Epithelial cell of proximal tubule (primary cell): Measurements from ENCODE around the gene PIAS3. TPM values are rescaled to one million over a fixed set of nuclear protein-coding genes. Genes with fewer than 3 reads are reported as not detected.

ENCODE experiments used
- DNase-seq: peaks from one replicate; pipeline ENCODE4 v3.0.0-alpha.2; 2011; ENCODE audit warnings: low read depth
- H3K4me3 ChIP-seq: 2 replicates; pipeline ENCODE4 v1.5.1; 2011; ENCODE audit warnings: low read depth, mild to moderate bottlenecking, low read length
- total RNA-seq: library from RNA; depleted of rRNA; stranded (reverse); fragments of >200 nt; gene quantifications from 2 replicates; pipeline ENCODE4 v1.2.3, GENCODE V29; 2015
- TF ChIP-seq, protein P1 (sequence below): conservative IDR thresholded peaks from 2 replicates; pipeline ENCODE4 v1.5.1; 2012; ENCODE audit warnings: low read depth, mild to moderate bottlenecking, low read length

The PIAS3 gene
- total RNA-seq, 1 donor from 2014 or later: 27.8 TPM

DNA sequence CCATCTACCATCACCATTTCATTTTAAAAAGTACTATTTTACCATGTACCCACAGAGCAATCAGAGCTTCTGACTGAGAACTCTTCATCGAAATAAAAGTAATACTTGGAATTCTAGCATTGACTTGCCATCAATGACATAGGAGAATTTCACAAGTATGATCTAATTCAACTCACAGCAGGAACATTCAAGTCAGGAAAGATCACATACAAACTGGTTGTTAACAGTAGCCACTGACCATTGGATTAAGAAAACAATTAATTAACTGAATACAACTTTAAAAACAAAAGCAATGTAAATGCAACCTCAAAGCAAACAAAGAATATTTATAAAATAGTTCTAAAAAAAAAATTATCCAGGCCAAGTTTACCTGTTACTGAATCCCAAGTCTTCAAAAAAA lies 53.8 kb downstream of the PIAS3 start:
- no peak for DNase-seq
- no peak overlapping the region for H3K4me3 ChIP-seq
- TF ChIP-seq, protein P1, sequence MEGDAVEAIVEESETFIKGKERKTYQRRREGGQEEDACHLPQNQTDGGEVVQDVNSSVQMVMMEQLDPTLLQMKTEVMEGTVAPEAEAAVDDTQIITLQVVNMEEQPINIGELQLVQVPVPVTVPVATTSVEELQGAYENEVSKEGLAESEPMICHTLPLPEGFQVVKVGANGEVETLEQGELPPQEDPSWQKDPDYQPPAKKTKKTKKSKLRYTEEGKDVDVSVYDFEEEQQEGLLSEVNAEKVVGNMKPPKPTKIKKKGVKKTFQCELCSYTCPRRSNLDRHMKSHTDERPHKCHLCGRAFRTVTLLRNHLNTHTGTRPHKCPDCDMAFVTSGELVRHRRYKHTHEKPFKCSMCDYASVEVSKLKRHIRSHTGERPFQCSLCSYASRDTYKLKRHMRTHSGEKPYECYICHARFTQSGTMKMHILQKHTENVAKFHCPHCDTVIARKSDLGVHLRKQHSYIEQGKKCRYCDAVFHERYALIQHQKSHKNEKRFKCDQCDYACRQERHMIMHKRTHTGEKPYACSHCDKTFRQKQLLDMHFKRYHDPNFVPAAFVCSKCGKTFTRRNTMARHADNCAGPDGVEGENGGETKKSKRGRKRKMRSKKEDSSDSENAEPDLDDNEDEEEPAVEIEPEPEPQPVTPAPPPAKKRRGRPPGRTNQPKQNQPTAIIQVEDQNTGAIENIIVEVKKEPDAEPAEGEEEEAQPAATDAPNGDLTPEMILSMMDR: no peak

DNA sequence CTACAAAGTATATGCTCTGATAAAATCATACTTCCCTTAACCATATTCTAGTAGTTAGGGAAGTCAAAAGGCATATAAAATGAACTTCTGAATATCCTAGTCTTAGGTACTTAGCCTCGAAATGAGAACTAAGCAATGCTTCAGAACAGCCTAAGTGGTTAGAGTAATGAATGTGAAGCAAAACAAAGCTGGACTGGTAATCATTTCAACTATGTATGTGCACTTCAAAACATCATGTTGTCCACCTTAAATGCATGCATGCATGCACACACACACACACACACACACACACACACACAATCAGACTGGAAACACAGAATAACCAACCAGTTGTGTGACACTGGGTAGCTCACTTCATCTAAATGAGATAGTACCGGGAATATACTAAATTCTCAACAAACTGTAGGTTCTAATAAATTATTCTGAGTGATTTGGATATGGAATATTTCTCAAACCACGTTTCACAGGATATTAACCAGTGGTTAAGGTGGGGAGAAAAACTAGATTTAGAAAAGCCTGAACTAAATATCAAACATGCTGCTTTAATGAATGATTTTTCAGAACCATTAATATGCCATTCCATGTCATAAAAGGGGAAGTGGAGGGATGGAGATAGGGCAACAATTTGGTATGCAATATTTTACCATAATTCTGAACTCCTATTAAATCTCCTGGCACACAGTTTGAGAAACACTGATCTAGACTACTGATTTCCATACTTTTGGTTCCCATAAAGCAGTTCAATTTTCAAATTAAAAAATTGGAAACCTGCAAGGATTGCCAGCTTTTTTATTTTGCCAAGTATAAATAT lies 54.4 kb downstream of the PIAS3 start:
- TF ChIP-seq, protein P1: no peak
- no peak for DNase-seq
- no peak overlapping the region for H3K4me3 ChIP-seq

DNA sequence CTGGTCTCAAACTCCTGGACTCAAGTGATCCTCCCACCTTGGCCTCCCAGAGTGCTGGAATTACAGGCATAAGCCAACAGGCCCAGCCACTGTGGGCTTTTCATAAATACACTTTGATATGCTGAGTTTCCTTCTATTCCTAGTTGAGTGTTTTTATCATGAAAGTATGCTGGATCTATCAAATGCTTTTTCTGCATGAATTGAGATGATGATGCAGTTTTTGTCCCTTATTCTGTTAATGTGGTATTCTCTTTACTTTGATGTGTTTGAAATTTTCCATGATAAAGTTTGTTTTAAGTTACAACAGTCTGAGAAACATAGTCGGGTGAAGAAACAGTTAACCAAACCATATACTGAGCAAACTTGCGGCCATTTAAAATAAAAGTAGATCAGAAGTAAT lies 59.1 kb downstream of the PIAS3 start:
- no peak overlapping the region for H3K4me3 ChIP-seq
- no peak for DNase-seq
- TF ChIP-seq, protein P1: no peak

Other genes with a start within 250 kb of the PIAS3 start
- 2.9 and 5.0 TPM in 2 replicates for gene PDZK1, start 151.7 kb downstream of the PIAS3 start, total RNA-seq
- not detected in 2 replicates for gene CD160, start 139.6 kb downstream of the PIAS3 start, total RNA-seq
- 10.4 and 10.6 TPM in 2 replicates for gene RNF115, start 35.0 kb downstream of the PIAS3 start, total RNA-seq
- 44.3 and 49.2 TPM in 2 replicates for gene POLR3C, start 34.9 kb downstream of the PIAS3 start, total RNA-seq
- gene NUDT17, start 13.5 kb downstream of the PIAS3 start, total RNA-seq: 4.0 and 4.3 TPM in 2 replicates
- 0.36 and 1.6 TPM in 2 replicates for gene ANKRD35, start 26.8 kb upstream of the PIAS3 start, total RNA-seq
- 0.14 and 0.17 TPM in 2 replicates for gene ITGA10, start 51.0 kb upstream of the PIAS3 start, total RNA-seq
- gene PEX11B, start 59.6 kb upstream of the PIAS3 start, total RNA-seq: 19.8 and 24.7 TPM in 2 replicates
- 228 and 360 TPM in 2 replicates for gene RBM8A, start 68.4 kb upstream of the PIAS3 start, total RNA-seq
- gene LIX1L, start 98.9 kb upstream of the PIAS3 start, total RNA-seq: 22.3 and 32.5 TPM in 2 replicates
- gene ANKRD34A, start 105.5 kb upstream of the PIAS3 start, total RNA-seq: 0.06 and 0.14 TPM in 2 replicates
- 15.6 and 16.1 TPM in 2 replicates for gene POLR3GL, start 105.6 kb upstream of the PIAS3 start, total RNA-seq
- gene TXNIP, start 137.5 kb upstream of the PIAS3 start, total RNA-seq: 22.1 and 198 TPM in 2 replicates
- 0.35 TPM in 1 of 2 replicates, not detected in the other for gene HJV, start 162.7 kb upstream of the PIAS3 start, total RNA-seq